ENCODE measurements around the gene GRAMD1B.

- TF ChIP-seq CTCF (IDR thresholded peaks at IDR 0.05), result no peak
- TF ChIP-seq POLR2A (IDR thresholded peaks at IDR 0.05; ENCODE audit: low read depth), result no peak
These were observed 160.3 kb downstream of the GRAMD1B start for GRCh38 chr11:123590296-123590912.
